Body of pancreas (tissue), 4 donors: ENCODE results near the gene CACNG1.
"Not testable (repeated sequence)": the region's sequence is repeated elsewhere in the genome, so short reads cannot be mapped to it uniquely, and the experiment has no call there.

ENCODE experiments used
- POLR2A ChIP-seq, 3 donors: fragments of 450-650 bp; IDR thresholded peaks; one replicate each; pipeline ENCODE4 v1.6.1; 2016; ENCODE audit warnings: antibody characterized with exemption in 3 of 3, mild to moderate bottlenecking in 2 of 3
- TF ChIP-seq, protein P1 (sequence below), 7 experiments: fragments of 450-650 bp in 4 of 7; fragments of 200-600 bp in 3 of 7; sonication (generic) in 3 of 7; IDR thresholded peaks; one replicate each; pipeline ENCODE4 v1.5.1; 2016 to 2019; ENCODE audit warnings: antibody characterized with exemption in 7 of 7

DNA sequence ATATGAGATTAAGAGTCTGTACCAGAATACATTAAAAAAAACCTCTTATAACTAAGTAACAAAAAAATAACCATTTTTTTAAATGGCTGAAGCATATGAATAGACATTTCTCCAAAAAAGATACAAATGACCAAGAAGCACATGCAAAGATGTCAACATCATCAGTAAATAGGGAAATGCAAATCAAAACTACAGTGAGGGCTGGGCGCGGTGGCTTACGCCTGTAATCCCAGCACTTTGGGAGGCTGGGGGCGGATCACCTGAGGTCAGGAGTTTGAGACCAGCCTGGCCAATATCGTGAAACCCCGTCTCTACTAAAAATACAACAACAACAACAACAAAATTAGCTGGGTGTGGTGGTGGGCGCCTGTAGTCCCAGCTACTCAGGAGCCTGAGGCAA, 60.3 kb downstream of the CACNG1 start:
- TF ChIP-seq, protein P1, sequence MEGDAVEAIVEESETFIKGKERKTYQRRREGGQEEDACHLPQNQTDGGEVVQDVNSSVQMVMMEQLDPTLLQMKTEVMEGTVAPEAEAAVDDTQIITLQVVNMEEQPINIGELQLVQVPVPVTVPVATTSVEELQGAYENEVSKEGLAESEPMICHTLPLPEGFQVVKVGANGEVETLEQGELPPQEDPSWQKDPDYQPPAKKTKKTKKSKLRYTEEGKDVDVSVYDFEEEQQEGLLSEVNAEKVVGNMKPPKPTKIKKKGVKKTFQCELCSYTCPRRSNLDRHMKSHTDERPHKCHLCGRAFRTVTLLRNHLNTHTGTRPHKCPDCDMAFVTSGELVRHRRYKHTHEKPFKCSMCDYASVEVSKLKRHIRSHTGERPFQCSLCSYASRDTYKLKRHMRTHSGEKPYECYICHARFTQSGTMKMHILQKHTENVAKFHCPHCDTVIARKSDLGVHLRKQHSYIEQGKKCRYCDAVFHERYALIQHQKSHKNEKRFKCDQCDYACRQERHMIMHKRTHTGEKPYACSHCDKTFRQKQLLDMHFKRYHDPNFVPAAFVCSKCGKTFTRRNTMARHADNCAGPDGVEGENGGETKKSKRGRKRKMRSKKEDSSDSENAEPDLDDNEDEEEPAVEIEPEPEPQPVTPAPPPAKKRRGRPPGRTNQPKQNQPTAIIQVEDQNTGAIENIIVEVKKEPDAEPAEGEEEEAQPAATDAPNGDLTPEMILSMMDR (IDR thresholded peaks at IDR 0.05): not testable (repeated sequence)
- not testable (repeated sequence) for TF ChIP-seq POLR2A (IDR thresholded peaks at IDR 0.05)
